PC-3 (cell line): Measurements from ENCODE around the gene PDAP1. TPM values are rescaled to one million over a fixed set of nuclear protein-coding genes. Genes with fewer than 3 reads are reported as not detected.

Experiments
- ATAC-seq: fragments of 200-7000 bp; cut with Tn5 transposase; 2 replicates; pipeline ENCODE4 v1.9.1; 2020; ENCODE audit warnings: mild to moderate bottlenecking, moderate library complexity
- BruUV-seq: library from RNA; stranded (reverse); fragments of 400-500 nt; replicated peaks from 2 replicates; lab custom pipeline; 2021; lab: Mats Ljungman, UMichigan
- CTCF ChIA-PET: fragments of 300-600 bp; sonication (Branson Sonifier 250); formaldehyde crosslinking; loops from one replicate; lab custom pipeline; 2022; ENCODE audit warnings: antibody characterized with exemption; lab: Charles Lee
- POLR2A ChIA-PET: fragments of 300-600 bp; sonication (Branson Sonifier 250); formaldehyde crosslinking; loops from one replicate; lab custom pipeline; 2022; ENCODE audit warnings: antibody characterized with exemption; ENCODE audit not compliant: unreplicated experiment; lab: Charles Lee
- DNase-seq: peaks from one replicate; pipeline ENCODE4 v3.0.0-alpha.2; 2015
- H2AFZ ChIP-seq: fragments of 300-600 bp; sonication (generic); 2 replicates; pipeline ENCODE4 v1.6.0; 2016; ENCODE audit warnings: antibody characterized with exemption, low read length
- H3F3A ChIP-seq: fragments of 300-600 bp; sonication (generic); one replicate; pipeline ENCODE4 v1.6.0; 2017; ENCODE audit warnings: antibody characterized with exemption, low read length, control low read depth, mild to moderate bottlenecking; ENCODE audit not compliant: unreplicated experiment
- H3K27ac ChIP-seq: fragments of 300-600 bp; sonication (generic); 2 replicates; pipeline ENCODE4 v1.5.1; 2016; ENCODE audit warnings: mild to moderate bottlenecking, low read length
- H3K27me3 ChIP-seq: fragments of 300-600 bp; sonication (generic); 2 replicates; pipeline ENCODE4 v1.6.1; 2016; ENCODE audit warnings: low read length, mixed read lengths
- H3K36me3 ChIP-seq: fragments of 300-600 bp; sonication (generic); 2 replicates; pipeline ENCODE4 v1.6.1; 2016; ENCODE audit warnings: low read depth, mixed run types, low read length, mixed read lengths
- H3K4me1 ChIP-seq: fragments of 300-600 bp; sonication (generic); 2 replicates; pipeline ENCODE4 v1.5.1; 2016; ENCODE audit warnings: low read length; ENCODE audit not compliant: insufficient read depth
- H3K4me2 ChIP-seq: fragments of 300-600 bp; sonication (generic); 2 replicates; pipeline ENCODE4 v1.6.0; 2016; ENCODE audit warnings: low read length
- H3K4me3 ChIP-seq: fragments of 300-600 bp; sonication (generic); 2 replicates; pipeline ENCODE4 v1.5.1; 2016; ENCODE audit warnings: mild to moderate bottlenecking, low read length, mixed read lengths
- H3K79me2 ChIP-seq: fragments of 300-600 bp; sonication (generic); 2 replicates; pipeline ENCODE4 v1.6.1; 2017; ENCODE audit warnings: low read length, mixed read lengths
- H3K9ac ChIP-seq: fragments of 300-600 bp; sonication (generic); 2 replicates; pipeline ENCODE4 v1.6.0; 2016; ENCODE audit warnings: mild to moderate bottlenecking, low read length
- H3K9me2 ChIP-seq: fragments of 300-600 bp; sonication (generic); replicated peaks from 2 replicates; pipeline ENCODE4 v1.6.1; 2016; ENCODE audit warnings: mixed run types, low read length, mixed read lengths
- H3K9me3 ChIP-seq: fragments of 300-600 bp; sonication (generic); 2 replicates; pipeline ENCODE4 v1.6.1; 2016; ENCODE audit warnings: low read length, mixed read lengths
- H4K20me1 ChIP-seq: fragments of 300-600 bp; sonication (generic); 2 replicates; pipeline ENCODE4 v1.6.1; 2016; ENCODE audit warnings: low read length, mixed read lengths
- EZH2 ChIP-seq: fragments of 300-600 bp; sonication (generic); IDR thresholded peaks from one replicate; pipeline ENCODE4 v1.6.1; 2017; ENCODE audit warnings: antibody characterized with exemption, mild to moderate bottlenecking, low read length; ENCODE audit not compliant: unreplicated experiment
- EZH2phosphoT487 ChIP-seq: fragments of 300-600 bp; sonication (generic); IDR thresholded peaks from 2 replicates; pipeline ENCODE4 v1.6.1; 2018; ENCODE audit warnings: mild to moderate bottlenecking, antibody characterized with exemption, low read length, borderline replicate concordance
- intact Hi-C: fragments of 100-400 bp; cut with micrococcal nuclease; formaldehyde crosslinking; loops from 2 replicates; pipeline ENCODE4 v1.9.0; 2023
- total RNA-seq: library from RNA; depleted of rRNA; stranded (reverse); fragments of >200 nt; gene quantifications from 2 replicates; pipeline ENCODE4 v1.2.3, GENCODE V29; 2014
- TF ChIP-seq, protein P1 (sequence below): fragments of 300-600 bp; sonication (generic); conservative IDR thresholded peaks from 2 replicates; pipeline ENCODE4 v1.5.1; 2017; ENCODE audit warnings: antibody characterized with exemption, low read depth, mild to moderate bottlenecking, low read length

Gene PDAP1
- total RNA-seq, 1 experiment from 2014 or later, result 58.6 TPM

DNA sequence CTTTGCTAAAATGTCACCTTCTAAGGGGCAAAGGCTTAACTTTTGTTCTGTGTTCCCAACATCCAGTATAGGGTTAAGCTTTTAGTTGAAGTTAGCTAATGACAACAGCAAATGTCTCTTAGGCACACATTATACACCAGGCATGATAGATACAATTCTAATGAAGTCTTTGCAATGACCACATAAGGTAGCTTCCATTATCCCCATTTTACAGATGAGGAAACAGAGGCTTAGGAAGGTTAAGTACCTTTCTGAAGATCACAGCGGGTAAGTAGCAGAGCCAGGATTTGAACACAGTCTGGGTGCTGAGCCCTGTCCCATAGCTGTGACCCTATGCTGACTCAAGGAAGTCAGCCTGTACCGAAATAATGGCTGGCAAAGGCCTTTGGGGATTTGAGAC is 2.2 kb upstream of the PDAP1 start:
- Histone ChIP-seq H3F3A (no peaks in the 10 kb centered on the region), H2AFZ (no peak overlapping the region), H3K27me3 (no peaks in the 10 kb centered on the region), H3K27ac (no peak overlapping the region), H3K4me1 (peaks cover 22% of the 10 kb centered on the region), H3K36me3 (peaks cover 41% of the 10 kb centered on the region), H4K20me1 (peaks cover 13% of the 10 kb centered on the region), H3K9me3 (no peaks in the 10 kb centered on the region), H3K9ac (no peak overlapping the region), H3K4me2 (peak overlapping the region; percentile 91; the same call in 1 of the 2 replicates), H3K79me2 (peaks cover 54% of the 10 kb centered on the region), H3K9me2 (no peaks in the 10 kb centered on the region), H3K4me3 (no peak overlapping the region; the same call in 1 of the 2 replicates)
- no TSS peak for BruUV-seq
- CTCF ChIA-PET, result no interaction called here
- POLR2A ChIA-PET, result no interaction called here
- DNase-seq (no peak), ATAC-seq (no peak)
- TF ChIP-seq EZH2 (no peak), EZH2phosphoT487 (no peak)
- TF ChIP-seq, protein P1, sequence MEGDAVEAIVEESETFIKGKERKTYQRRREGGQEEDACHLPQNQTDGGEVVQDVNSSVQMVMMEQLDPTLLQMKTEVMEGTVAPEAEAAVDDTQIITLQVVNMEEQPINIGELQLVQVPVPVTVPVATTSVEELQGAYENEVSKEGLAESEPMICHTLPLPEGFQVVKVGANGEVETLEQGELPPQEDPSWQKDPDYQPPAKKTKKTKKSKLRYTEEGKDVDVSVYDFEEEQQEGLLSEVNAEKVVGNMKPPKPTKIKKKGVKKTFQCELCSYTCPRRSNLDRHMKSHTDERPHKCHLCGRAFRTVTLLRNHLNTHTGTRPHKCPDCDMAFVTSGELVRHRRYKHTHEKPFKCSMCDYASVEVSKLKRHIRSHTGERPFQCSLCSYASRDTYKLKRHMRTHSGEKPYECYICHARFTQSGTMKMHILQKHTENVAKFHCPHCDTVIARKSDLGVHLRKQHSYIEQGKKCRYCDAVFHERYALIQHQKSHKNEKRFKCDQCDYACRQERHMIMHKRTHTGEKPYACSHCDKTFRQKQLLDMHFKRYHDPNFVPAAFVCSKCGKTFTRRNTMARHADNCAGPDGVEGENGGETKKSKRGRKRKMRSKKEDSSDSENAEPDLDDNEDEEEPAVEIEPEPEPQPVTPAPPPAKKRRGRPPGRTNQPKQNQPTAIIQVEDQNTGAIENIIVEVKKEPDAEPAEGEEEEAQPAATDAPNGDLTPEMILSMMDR, result no peak
- intact Hi-C loops, result no loop called here

DNA sequence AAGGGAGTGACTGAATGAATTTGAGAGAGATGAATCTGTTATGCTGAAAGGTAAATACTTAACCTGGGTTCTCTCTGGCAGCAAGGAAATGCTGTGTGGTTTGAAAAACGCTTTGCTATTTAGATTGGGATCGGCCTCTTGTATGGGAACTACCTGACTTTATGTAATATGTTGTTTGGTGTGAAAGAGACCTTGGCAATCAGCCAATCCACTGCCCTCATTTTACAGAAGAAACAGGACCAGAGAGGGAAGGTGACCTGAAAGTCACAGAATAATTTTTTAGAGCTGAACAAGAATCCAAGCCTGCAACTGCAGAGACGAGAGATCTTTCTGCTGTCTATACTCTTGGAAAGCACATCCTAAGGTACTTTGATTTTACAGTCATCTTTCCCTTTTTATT is 1.4 kb upstream of the PDAP1 start:
- intact Hi-C loops, result loop anchor here (2.0 to 5.0 kb wide), 2 partner anchors 29 to 672 kb away; partner anchors contain the start of genes CPSF4, PTCD1 and ZNF3
- DNase-seq (no peak), ATAC-seq (no peak)
- H3K4me1 ChIP-seq, result peaks cover 22% of the 10 kb centered on the region
- no peaks in the 10 kb centered on the region for H3K9me3 ChIP-seq
- peak overlapping the region; percentile 91 for H3K4me2 ChIP-seq
- TF ChIP-seq EZH2phosphoT487, result no peak
- TF ChIP-seq, protein P1, result no peak
- TF ChIP-seq EZH2, result no peak
- no peak overlapping the region for H3K27ac ChIP-seq
- no peaks in the 10 kb centered on the region for H3F3A ChIP-seq
- peak overlapping the region; percentile 98 for H3K9ac ChIP-seq
- ChIA-PET CTCF (no interaction called here), POLR2A (no interaction called here)
- no peaks in the 10 kb centered on the region for H3K27me3 ChIP-seq
- no peak overlapping the region for H2AFZ ChIP-seq
- no TSS peak for BruUV-seq
- peaks cover 13% of the 10 kb centered on the region for H4K20me1 ChIP-seq
- peaks cover 38% of the 10 kb centered on the region for H3K36me3 ChIP-seq
- no peaks in the 10 kb centered on the region for H3K9me2 ChIP-seq
- peak overlapping the region; percentile 90 for H3K4me3 ChIP-seq
- peaks cover 62% of the 10 kb centered on the region for H3K79me2 ChIP-seq

DNA sequence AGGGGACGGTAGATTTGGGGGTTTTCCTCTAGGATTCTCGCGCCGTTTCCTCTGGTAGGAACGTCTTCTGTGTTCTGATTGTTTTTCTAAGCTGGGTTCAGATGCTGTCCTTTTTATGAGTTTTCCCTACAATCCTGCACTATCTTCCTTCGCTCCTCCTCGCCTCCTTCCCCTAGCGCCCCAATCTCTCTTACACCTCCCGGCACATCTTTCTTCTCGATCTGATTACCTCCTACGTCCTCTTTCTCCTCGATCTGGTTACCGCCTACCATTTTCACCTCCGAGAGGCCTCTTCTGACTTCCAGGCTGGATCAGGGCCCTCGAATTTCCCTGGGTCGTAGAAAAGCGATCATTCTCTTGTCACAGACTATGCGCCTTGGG is 785 bp upstream of the PDAP1 start:
- TF ChIP-seq EZH2 (no peak), EZH2phosphoT487 (no peak)
- TF ChIP-seq, protein P1, result no peak
- intact Hi-C loops, result loop anchor here (2.0 to 5.0 kb wide), 2 partner anchors 30 to 673 kb away; partner anchors contain the start of genes CPSF4, PTCD1 and ZNF3
- Histone ChIP-seq H3K36me3 (peaks cover 38% of the 10 kb centered on the region), H3F3A (no peaks in the 10 kb centered on the region), H3K9ac (peak overlapping the region; percentile 98), H3K27ac (peak overlapping the region; percentile 96), H3K79me2 (peaks cover 68% of the 10 kb centered on the region), H3K4me2 (peak overlapping the region; percentile 91), H3K4me1 (peaks cover 22% of the 10 kb centered on the region), H3K9me2 (no peaks in the 10 kb centered on the region), H3K4me3 (peak overlapping the region; percentile 90), H2AFZ (peak overlapping the region; percentile 86), H3K27me3 (no peaks in the 10 kb centered on the region), H3K9me3 (no peaks in the 10 kb centered on the region), H4K20me1 (peaks cover 19% of the 10 kb centered on the region)
- DNase-seq (no peak), ATAC-seq (no peak)
- POLR2A ChIA-PET, result interaction anchor here (0.6 kb wide), 3 partner anchors 52 to 618 kb away, joined by 3 to 7 read pairs (median 3); no protein-coding TSS in a partner anchor
- TSS peak; percentile 65 for BruUV-seq
- CTCF ChIA-PET, result no interaction called here
